B cell (primary cell): ENCODE results near the gene RNU11.

Experiments
- EZH2 ChIP-seq: IDR thresholded peaks from 2 replicates; pipeline ENCODE4 v1.6.1; 2012; ENCODE audit warnings: borderline replicate concordance, low read depth, mild to moderate bottlenecking, moderate library complexity, low read length; ENCODE audit not compliant: insufficient read depth, poor library complexity, severe bottlenecking
- TF ChIP-seq, protein P1 (sequence below): fragments of 200-600 bp; IDR thresholded peaks from one replicate; pipeline ENCODE4 v1.8.0; 2022; ENCODE audit warnings: antibody characterized with exemption, mild to moderate bottlenecking

GRCh38 chr1:28604962-28605361 lies 43.4 kb upstream of the RNU11 start:
- no peak for TF ChIP-seq EZH2
- TF ChIP-seq, protein P1, sequence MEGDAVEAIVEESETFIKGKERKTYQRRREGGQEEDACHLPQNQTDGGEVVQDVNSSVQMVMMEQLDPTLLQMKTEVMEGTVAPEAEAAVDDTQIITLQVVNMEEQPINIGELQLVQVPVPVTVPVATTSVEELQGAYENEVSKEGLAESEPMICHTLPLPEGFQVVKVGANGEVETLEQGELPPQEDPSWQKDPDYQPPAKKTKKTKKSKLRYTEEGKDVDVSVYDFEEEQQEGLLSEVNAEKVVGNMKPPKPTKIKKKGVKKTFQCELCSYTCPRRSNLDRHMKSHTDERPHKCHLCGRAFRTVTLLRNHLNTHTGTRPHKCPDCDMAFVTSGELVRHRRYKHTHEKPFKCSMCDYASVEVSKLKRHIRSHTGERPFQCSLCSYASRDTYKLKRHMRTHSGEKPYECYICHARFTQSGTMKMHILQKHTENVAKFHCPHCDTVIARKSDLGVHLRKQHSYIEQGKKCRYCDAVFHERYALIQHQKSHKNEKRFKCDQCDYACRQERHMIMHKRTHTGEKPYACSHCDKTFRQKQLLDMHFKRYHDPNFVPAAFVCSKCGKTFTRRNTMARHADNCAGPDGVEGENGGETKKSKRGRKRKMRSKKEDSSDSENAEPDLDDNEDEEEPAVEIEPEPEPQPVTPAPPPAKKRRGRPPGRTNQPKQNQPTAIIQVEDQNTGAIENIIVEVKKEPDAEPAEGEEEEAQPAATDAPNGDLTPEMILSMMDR, result no peak
